ENCODE results near the gene ERAP2. TPM values are rescaled to one million over a fixed set of nuclear protein-coding genes. Genes with fewer than 3 reads are reported as not detected.

Gene ERAP2
- polyA plus RNA-seq, 12 donors = 2.0 to 22.8 (median 13.5) TPM; not detected in 1

- no peak for DNase-seq
Observed at GRCh38 chr5:96885518-96886338, 9.4 kb downstream of the ERAP2 start.

- DNase-seq = no peak
Observed at GRCh38 chr5:96893342-96893741, 17.0 kb downstream of the ERAP2 start.

- no peak for DNase-seq
Observed at GRCh38 chr5:96896276-96896675, 20.0 kb downstream of the ERAP2 start.

- no peak for DNase-seq
Observed at GRCh38 chr5:96896806-96897205, 20.5 kb downstream of the ERAP2 start.

- DNase-seq = no peak
Observed at GRCh38 chr5:96901384-96901783, 25.1 kb downstream of the ERAP2 start.

- no peak for DNase-seq
Observed at GRCh38 chr5:96901841-96902240, 25.5 kb downstream of the ERAP2 start.

- DNase-seq = no peak
Observed at GRCh38 chr5:96902876-96903275, 26.6 kb downstream of the ERAP2 start.

- DNase-seq = no peak
Observed at GRCh38 chr5:96903300-96903699, 27.0 kb downstream of the ERAP2 start.

GRCh38 chr5:96904054-96904931 lies 28.0 kb downstream of the ERAP2 start:
- DNase-seq = no peak

GRCh38 chr5:96905864-96906263 lies 29.6 kb downstream of the ERAP2 start:
- DNase-seq = no peak

GRCh38 chr5:96909003-96909402 lies 32.7 kb downstream of the ERAP2 start:
- DNase-seq = no peak

- DNase-seq = no peak
Observed at GRCh38 chr5:96909435-96909834, 33.1 kb downstream of the ERAP2 start.

GRCh38 chr5:96911139-96911538 lies 34.8 kb downstream of the ERAP2 start:
- no peak for DNase-seq

GRCh38 chr5:96913233-96913632 lies 36.9 kb downstream of the ERAP2 start:
- no peak for DNase-seq

GRCh38 chr5:96919754-96920197 lies 43.5 kb downstream of the ERAP2 start:
- DNase-seq = no peak

GRCh38 chr5:96920744-96921355 lies 44.5 kb downstream of the ERAP2 start:
- no peak for DNase-seq

GRCh38 chr5:96922499-96923244 lies 46.4 kb downstream of the ERAP2 start:
- DNase-seq = no peak

- no peak for DNase-seq
Observed at GRCh38 chr5:96924016-96924443, 47.7 kb downstream of the ERAP2 start.

- DNase-seq = no peak
Observed at GRCh38 chr5:96926276-96926675, 50.0 kb downstream of the ERAP2 start.

GRCh38 chr5:96927008-96927407 lies 50.7 kb downstream of the ERAP2 start:
- no peak for DNase-seq

- no peak for DNase-seq
Observed at GRCh38 chr5:96928931-96929708, 52.8 kb downstream of the ERAP2 start.

Measured in muscle of arm (tissue), 12 donors.